Adrenal gland (tissue), 5 donors: ENCODE data around the gene NDUFA9.

ENCODE experiments used
- POLR2A ChIP-seq, 2 donors: fragments of 450-650 bp; IDR thresholded peaks; one replicate each; pipeline ENCODE4 v1.6.1; 2017; ENCODE audit warnings: antibody characterized with exemption in 2 of 2, mild to moderate bottlenecking in 2 of 2, moderate library complexity in 1 of 2
- TF ChIP-seq, protein P1 (sequence below), 6 experiments: fragments of 450-650 bp in 4 of 6; fragments of 200-600 bp in 2 of 6; sonication (generic) in 1 of 6; IDR thresholded peaks; 1 replicate in 5 of 6; 2 replicates in 1 of 6; pipeline versions ENCODE4 v1.5.1 to v1.8.0; 2016 to 2021; ENCODE audit warnings: antibody characterized with exemption in 6 of 6, mild to moderate bottlenecking in 2 of 6, moderate library complexity in 1 of 6
- donor health status: DM: no; HTN: no; CAD: no.

DNA sequence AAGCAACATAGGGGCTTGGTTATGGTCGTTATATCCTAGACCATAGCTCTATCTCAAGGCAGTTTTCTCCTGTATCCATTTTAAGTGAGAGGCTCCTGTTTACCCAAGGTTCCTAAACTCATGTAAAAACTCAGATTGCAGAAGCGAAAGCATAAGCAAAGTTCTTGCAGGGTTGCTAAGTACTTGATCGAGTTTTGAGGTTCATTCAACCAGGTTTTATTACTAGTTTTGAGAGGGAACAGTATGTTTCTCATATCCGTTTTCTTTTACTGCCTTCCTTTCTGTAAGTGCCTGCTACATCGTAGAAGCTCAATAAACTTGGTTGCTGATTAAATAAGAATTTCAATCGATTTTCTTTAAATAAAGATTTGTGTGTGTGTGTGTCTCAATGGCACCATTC is 5.2 kb upstream of the NDUFA9 start:
- TF ChIP-seq, protein P1, sequence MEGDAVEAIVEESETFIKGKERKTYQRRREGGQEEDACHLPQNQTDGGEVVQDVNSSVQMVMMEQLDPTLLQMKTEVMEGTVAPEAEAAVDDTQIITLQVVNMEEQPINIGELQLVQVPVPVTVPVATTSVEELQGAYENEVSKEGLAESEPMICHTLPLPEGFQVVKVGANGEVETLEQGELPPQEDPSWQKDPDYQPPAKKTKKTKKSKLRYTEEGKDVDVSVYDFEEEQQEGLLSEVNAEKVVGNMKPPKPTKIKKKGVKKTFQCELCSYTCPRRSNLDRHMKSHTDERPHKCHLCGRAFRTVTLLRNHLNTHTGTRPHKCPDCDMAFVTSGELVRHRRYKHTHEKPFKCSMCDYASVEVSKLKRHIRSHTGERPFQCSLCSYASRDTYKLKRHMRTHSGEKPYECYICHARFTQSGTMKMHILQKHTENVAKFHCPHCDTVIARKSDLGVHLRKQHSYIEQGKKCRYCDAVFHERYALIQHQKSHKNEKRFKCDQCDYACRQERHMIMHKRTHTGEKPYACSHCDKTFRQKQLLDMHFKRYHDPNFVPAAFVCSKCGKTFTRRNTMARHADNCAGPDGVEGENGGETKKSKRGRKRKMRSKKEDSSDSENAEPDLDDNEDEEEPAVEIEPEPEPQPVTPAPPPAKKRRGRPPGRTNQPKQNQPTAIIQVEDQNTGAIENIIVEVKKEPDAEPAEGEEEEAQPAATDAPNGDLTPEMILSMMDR (IDR thresholded peaks at IDR 0.05): no peak
- no peak for TF ChIP-seq POLR2A (IDR thresholded peaks at IDR 0.05)
